Thyroid gland (tissue), 4 donors: ENCODE data around the gene PLS3.

Source experiments
- POLR2A ChIP-seq, 2 donors: fragments of 450-650 bp; IDR thresholded peaks; one replicate each; pipeline ENCODE4 v1.6.1; 2017; ENCODE audit warnings: antibody characterized with exemption in 2 of 2, mild to moderate bottlenecking in 2 of 2, moderate library complexity in 1 of 2
- TF ChIP-seq, protein P1 (sequence below), 6 experiments: fragments of 200-600 bp in 3 of 6; fragments of 450-650 bp in 3 of 6; sonication (generic) in 3 of 6; IDR thresholded peaks; one replicate each; pipeline ENCODE4 v1.5.1; 2016 to 2019; ENCODE audit warnings: antibody characterized with exemption in 6 of 6, mild to moderate bottlenecking in 2 of 6, inconsistent platforms in 1 of 6, moderate library complexity in 1 of 6

DNA sequence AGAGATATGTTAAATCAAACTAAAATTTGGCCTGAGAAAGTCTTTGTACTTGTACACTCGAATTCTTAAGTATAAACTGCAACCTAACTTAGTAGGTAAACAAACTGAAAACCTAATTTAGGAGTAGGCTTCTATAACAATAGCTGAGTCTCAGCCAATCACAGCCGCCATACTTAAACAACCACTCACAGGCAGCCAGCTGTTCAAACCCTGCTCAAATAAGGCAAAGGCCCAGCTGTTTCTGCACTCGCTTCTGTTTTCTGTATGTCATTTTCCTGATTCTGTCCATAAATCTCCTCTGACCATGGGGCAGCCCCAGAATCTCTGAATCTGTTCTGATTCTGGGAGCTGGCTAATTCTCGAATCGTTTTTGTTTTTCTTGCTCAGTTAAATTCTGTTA, 7.8 kb upstream of the PLS3 start:
- no peak for TF ChIP-seq POLR2A (IDR thresholded peaks at IDR 0.05)
- TF ChIP-seq, protein P1, sequence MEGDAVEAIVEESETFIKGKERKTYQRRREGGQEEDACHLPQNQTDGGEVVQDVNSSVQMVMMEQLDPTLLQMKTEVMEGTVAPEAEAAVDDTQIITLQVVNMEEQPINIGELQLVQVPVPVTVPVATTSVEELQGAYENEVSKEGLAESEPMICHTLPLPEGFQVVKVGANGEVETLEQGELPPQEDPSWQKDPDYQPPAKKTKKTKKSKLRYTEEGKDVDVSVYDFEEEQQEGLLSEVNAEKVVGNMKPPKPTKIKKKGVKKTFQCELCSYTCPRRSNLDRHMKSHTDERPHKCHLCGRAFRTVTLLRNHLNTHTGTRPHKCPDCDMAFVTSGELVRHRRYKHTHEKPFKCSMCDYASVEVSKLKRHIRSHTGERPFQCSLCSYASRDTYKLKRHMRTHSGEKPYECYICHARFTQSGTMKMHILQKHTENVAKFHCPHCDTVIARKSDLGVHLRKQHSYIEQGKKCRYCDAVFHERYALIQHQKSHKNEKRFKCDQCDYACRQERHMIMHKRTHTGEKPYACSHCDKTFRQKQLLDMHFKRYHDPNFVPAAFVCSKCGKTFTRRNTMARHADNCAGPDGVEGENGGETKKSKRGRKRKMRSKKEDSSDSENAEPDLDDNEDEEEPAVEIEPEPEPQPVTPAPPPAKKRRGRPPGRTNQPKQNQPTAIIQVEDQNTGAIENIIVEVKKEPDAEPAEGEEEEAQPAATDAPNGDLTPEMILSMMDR (IDR thresholded peaks at IDR 0.05) = no peak
